Psoas muscle (tissue), 8 donors: Measurements from ENCODE around the gene FGFR2. TPM values are rescaled to one million over a fixed set of nuclear protein-coding genes. Genes with fewer than 3 reads are reported as not detected.

Experiments
- ATAC-seq, 4 donors: fragments of 200-7000 bp; cut with Tn5 transposase; one replicate each; pipeline ENCODE4 v1.9.1; 2020; ENCODE audit warnings: moderate library complexity in 3 of 4, mild to moderate bottlenecking in 2 of 4
- DNase-seq, 2 donors: peaks; one replicate each; pipeline ENCODE4 v3.0.0-alpha.2; 2020
- H3K27ac ChIP-seq: fragments of 200-600 bp; one replicate; pipeline ENCODE4 v1.8.0; 2022
- H3K27me3 ChIP-seq, 3 donors: fragments of 200-600 bp in 1 of 3; one replicate each; pipeline versions ENCODE4 v1.6.1 to v1.8.0; 2013 to 2022; ENCODE audit warnings: low read length in 2 of 3, mild to moderate bottlenecking in 2 of 3, moderate library complexity in 1 of 3; ENCODE audit not compliant: insufficient read depth in 3 of 3
- H3K36me3 ChIP-seq, 2 donors: fragments of 200-600 bp in 1 of 2; one replicate each; pipeline versions ENCODE4 v1.6.1 to v1.8.0; 2013 to 2022; ENCODE audit warnings: low read depth in 1 of 2, mild to moderate bottlenecking in 1 of 2, moderate library complexity in 1 of 2; ENCODE audit not compliant: insufficient read depth in 1 of 2
- H3K4me1 ChIP-seq: fragments of 200-600 bp; one replicate; pipeline ENCODE4 v1.8.0; 2022
- H3K4me3 ChIP-seq: fragments of 200-600 bp; one replicate; pipeline ENCODE4 v1.8.0; 2022; ENCODE audit warnings: mild to moderate bottlenecking
- H3K9me3 ChIP-seq: fragments of 200-600 bp; one replicate; pipeline ENCODE4 v1.8.0; 2022
- WGBS, 3 donors: extraction: QIAGEN DNeasy Blood & Tissue Kit; methylation state at CpG; one replicate each; pipeline versions ENCODE4 v1.1.6 to v1.1.7; 2013; 5-methylcytosine and 5-hydroxymethylcytosine counted together
- intact Hi-C, 2 donors: fragments of 100-400 bp; cut with DNase I; formaldehyde crosslinking; loops; one replicate each; pipeline versions ENCODE4 v1.11.0 to v1.14.2; 2022
- polyA plus RNA-seq, 3 donors: library from polyadenylated mRNA; stranded (reverse); fragments of 200-250 nt; gene quantifications; one replicate each; pipeline ENCODE4 v1.2.3, GENCODE V29; 2013
- total RNA-seq, 4 donors: library from RNA; stranded (reverse); fragmentation: NEBNext Ultra II Directional in 2 of 4; extraction: Animal tissue kit (Norgen Biotek cat#: 25700) in 2 of 4; gene quantifications; one replicate each; pipeline versions ENCODE4 v1.2.1 to v1.2.4, GENCODE V29; 2021 to 2023
- TF ChIP-seq, protein P1 (sequence below): fragments of 200-600 bp; IDR thresholded peaks from one replicate; pipeline ENCODE4 v1.8.0; 2022; ENCODE audit warnings: antibody characterized with exemption
- donor health status: healthy with polysubstance abuse.
- donor health status: DM: no; HTN: no; CAD: no; lungs with moderate emphysema.
- donor health status: Bipolar disorder and iron deficiency.
- donor health status: healthy.
- donor health status: DM: yes; HTN: yes; CAD: no.
- donor health status: DM: no; HTN: no; CAD: no.
- donor health status: DM: no; HTN: no; CAD: no.
- donor health status: DM: yes; HTN: yes; CAD: no.

FGFR2 gene
- total and polyA plus RNA-seq, 7 donors = 0.08 to 0.50 (median 0.20) TPM; not detected in 2

DNA sequence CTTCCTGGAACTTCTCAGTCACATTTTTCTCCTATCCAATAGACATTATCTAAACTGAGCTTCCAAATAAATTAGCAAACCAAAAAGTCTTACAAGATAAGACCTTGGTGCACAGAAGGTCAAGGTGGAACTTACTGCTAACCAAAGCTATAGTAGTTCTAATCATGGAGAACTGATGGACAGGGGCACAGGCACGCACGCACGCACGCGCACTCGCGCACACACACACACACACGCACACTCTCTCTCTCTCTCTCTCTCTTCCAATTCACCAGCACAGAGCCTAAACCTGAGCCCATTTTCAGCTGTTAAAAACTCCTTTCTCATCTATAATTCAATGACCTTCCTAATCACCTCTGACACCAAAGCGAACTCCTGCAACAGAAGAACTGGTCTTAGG lies 7.5 kb downstream of the FGFR2 start:
- no peaks in the 10 kb centered on the region for H3K36me3 ChIP-seq
- no peak for DNase-seq
- H3K4me3 ChIP-seq = no peak overlapping the region
- peaks cover 0 to 31% (median 6%) of the 10 kb centered on the region in 3 donors for H3K27me3 ChIP-seq
- no peak overlapping the region for H3K27ac ChIP-seq
- intact Hi-C loops = no loop called here
- H3K9me3 ChIP-seq = no peaks in the 10 kb centered on the region
- no peaks in the 10 kb centered on the region for H3K4me1 ChIP-seq
- no peak for ATAC-seq
- WGBS, 3 donors = 87 to 88% (median 88%) methylated on average over 9 of the region's 9 CpGs
- TF ChIP-seq, protein P1, sequence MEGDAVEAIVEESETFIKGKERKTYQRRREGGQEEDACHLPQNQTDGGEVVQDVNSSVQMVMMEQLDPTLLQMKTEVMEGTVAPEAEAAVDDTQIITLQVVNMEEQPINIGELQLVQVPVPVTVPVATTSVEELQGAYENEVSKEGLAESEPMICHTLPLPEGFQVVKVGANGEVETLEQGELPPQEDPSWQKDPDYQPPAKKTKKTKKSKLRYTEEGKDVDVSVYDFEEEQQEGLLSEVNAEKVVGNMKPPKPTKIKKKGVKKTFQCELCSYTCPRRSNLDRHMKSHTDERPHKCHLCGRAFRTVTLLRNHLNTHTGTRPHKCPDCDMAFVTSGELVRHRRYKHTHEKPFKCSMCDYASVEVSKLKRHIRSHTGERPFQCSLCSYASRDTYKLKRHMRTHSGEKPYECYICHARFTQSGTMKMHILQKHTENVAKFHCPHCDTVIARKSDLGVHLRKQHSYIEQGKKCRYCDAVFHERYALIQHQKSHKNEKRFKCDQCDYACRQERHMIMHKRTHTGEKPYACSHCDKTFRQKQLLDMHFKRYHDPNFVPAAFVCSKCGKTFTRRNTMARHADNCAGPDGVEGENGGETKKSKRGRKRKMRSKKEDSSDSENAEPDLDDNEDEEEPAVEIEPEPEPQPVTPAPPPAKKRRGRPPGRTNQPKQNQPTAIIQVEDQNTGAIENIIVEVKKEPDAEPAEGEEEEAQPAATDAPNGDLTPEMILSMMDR = no peak

DNA sequence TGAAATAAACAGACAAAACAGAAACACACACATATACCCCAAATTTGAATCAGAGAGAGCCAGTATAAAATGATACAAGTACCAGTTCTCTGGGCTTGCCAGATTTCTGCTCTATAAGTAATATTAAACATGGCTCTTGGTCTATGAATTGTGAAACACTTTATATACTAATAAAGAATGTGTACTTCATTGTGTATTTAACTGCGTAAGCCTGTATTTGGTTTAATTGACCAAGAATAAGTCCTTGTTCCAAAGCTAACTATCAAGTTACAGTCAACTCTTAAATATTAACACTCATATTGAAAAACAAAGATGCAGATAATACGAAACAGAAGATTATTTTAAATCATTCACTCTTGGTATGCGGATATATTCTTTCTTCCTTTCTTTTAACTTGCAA lies 8.7 kb downstream of the FGFR2 start:
- no peaks in the 10 kb centered on the region for H3K4me1 ChIP-seq
- ATAC-seq (no peak), DNase-seq (no peak)
- no peak overlapping the region for H3K27ac ChIP-seq
- H3K9me3 ChIP-seq = no peaks in the 10 kb centered on the region
- 84 to 91% (median 90%) methylated on average over 3 of the region's 3 CpGs for WGBS, 3 donors
- H3K36me3 ChIP-seq = no peaks in the 10 kb centered on the region
- peaks cover 0 to 19% (median 3%) of the 10 kb centered on the region in 3 donors for H3K27me3 ChIP-seq
- TF ChIP-seq, protein P1 = no peak
- intact Hi-C loops = no loop called here
- H3K4me3 ChIP-seq = no peak overlapping the region

DNA sequence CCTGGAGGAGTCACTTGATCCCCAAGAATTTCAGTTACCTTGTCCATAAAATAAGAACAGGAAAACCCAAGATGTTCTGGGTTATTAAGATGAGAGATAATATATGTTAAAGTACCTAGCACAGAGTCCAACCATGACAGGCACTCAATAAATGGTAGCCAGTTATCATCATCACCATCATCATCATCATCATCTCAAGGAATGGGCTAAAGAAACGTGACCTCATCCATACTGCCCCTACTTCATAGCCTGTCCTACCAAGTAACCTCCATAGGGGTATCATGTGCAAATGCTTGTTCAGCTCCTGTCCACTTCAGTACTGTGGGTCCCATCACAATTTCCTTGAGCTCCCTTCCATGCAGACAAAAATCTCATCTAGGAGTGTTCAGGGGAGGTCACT lies 14.4 kb downstream of the FGFR2 start:
- Histone ChIP-seq H3K36me3 (no peaks in the 10 kb centered on the region), H3K4me3 (no peak overlapping the region), H3K27ac (no peak overlapping the region), H3K9me3 (no peaks in the 10 kb centered on the region), H3K4me1 (no peaks in the 10 kb centered on the region), H3K27me3 (no peaks in the 10 kb centered on the region)
- ATAC-seq = no peak
- WGBS, 3 donors = 80 to 96% (median 86%) methylated on average over 1 of the region's 1 CpG
- no peak for DNase-seq
- intact Hi-C loops = no loop called here
- TF ChIP-seq, protein P1 = no peak

DNA sequence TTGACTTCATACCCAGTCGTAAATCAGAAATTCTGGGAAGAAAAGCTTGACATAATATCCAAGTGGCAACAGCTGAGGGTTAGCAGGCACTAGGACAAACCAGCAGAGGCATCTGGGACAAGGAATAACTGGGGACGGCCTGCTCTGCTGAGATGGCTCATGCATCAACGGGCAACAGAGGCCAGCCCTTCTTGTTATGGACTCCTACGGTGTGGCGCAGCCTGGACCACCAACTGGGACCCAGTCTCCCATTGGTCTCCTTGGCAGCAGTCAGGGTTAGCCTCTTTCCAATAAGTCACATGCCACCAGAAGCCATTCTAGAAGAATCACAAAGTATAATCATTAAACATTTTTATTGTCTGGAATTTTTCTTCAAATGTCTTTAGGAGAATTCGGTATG lies 15.0 kb downstream of the FGFR2 start:
- 85 to 88% (median 87%) methylated on average over 6 of the region's 6 CpGs for WGBS, 3 donors
- TF ChIP-seq, protein P1 = no peak
- H3K36me3 ChIP-seq = no peaks in the 10 kb centered on the region
- no peaks in the 10 kb centered on the region for H3K4me1 ChIP-seq
- intact Hi-C loops = no loop called here
- DNase-seq (no peak), ATAC-seq (no peak)
- no peak overlapping the region for H3K27ac ChIP-seq
- H3K4me3 ChIP-seq = no peak overlapping the region
- no peaks in the 10 kb centered on the region for H3K9me3 ChIP-seq
- no peaks in the 10 kb centered on the region for H3K27me3 ChIP-seq
